A549 (cell line): Measurements from ENCODE around the gene CNOT1. TPM values are rescaled to one million over a fixed set of nuclear protein-coding genes. Genes with fewer than 3 reads are reported as not detected.

ENCODE experiments used
- ATAC-seq, 2 experiments: fragments of 200-7000 bp in 1 of 2; fragments of >200 bp in 1 of 2; cut with Nextera tagmentation in 1 of 2; cut with Tn5 transposase in 1 of 2; 3 replicates each; pipeline versions ENCODE4 v1.8.0 to v1.9.1; 2018 to 2020; ENCODE audit warnings: mild to moderate bottlenecking in 1 of 2, moderate library complexity in 1 of 2
- CTCF ChIA-PET: fragments of 300-600 bp; sonication (Branson Sonifier 250); formaldehyde crosslinking; extraction: SDS; loops from one replicate; lab custom pipeline; 2021; ENCODE audit warnings: antibody characterized with exemption, inconsistent platforms; lab: Yijun Ruan, JAX
- POLR2A ChIA-PET: fragments of 350-600 bp; formaldehyde crosslinking; extraction: SDS; loops from one replicate; lab custom pipeline; 2021; ENCODE audit warnings: antibody characterized with exemption, inconsistent platforms; lab: Yijun Ruan, JAX
- DNase-seq, 2 experiments: peaks; one replicate each; pipeline versions ENCODE4 v3.0.0 to v3.0.0-alpha.2; 2011 to 2016; ENCODE audit warnings: low read depth in 1 of 2, low spot score in 1 of 2
- FAIRE-seq: peaks from 2 replicates; lab custom pipeline; 2011; peaks lifted over from hg19 to GRCh38; lab: Jason Lieb, UNC
- H3K27ac ChIP-seq, 2 experiments: fragments of >200 bp; sonication (Bioruptor Twin); formaldehyde crosslinking; 3 replicates each; pipeline ENCODE4 v1.5.1; 2016 to 2017
- H3K4me1 ChIP-seq: fragments of >200 bp; sonication (Bioruptor Twin); formaldehyde crosslinking; 3 replicates; pipeline ENCODE4 v1.6.1; 2016
- H3K4me2 ChIP-seq: fragments of >200 bp; sonication (Bioruptor Twin); formaldehyde crosslinking; 3 replicates; pipeline ENCODE4 v1.6.1; 2016
- H3K4me3 ChIP-seq: fragments of >200 bp; sonication (Bioruptor Twin); formaldehyde crosslinking; 3 replicates; pipeline ENCODE4 v1.5.1; 2016
- H3K9me3 ChIP-seq: fragments of >200 bp; sonication (Bioruptor Twin); formaldehyde crosslinking; 3 replicates; pipeline ENCODE4 v1.6.1; 2016
- BCL3 ChIP-seq: fragments of >200 bp; sonication (Bioruptor Twin); formaldehyde crosslinking; IDR thresholded peaks from 3 replicates; pipeline ENCODE4 v1.6.1; 2016
- BHLHE40 ChIP-seq: IDR thresholded peaks from 2 replicates; pipeline ENCODE4 v1.6.1; 2012; ENCODE audit warnings: low read depth, low read length, inconsistent platforms
- CBX8 ChIP-seq: fragments of 200-600 bp; sonication (generic); IDR thresholded peaks from 2 replicates; pipeline ENCODE4 v1.6.1; 2016
- CHD2 ChIP-seq: fragments of 150-350 bp; IDR thresholded peaks from 2 replicates; pipeline ENCODE4 v1.6.1; 2014; ENCODE audit warnings: low read length; ENCODE audit not compliant: partially characterized antibody
- CHD4 ChIP-seq: fragments of 200-600 bp; sonication (generic); IDR thresholded peaks from 2 replicates; pipeline ENCODE4 v1.6.1; 2016; ENCODE audit warnings: antibody characterized with exemption, mild to moderate bottlenecking, borderline replicate concordance
- EP300 ChIP-seq, 2 experiments: fragments of >200 bp; sonication (Bioruptor Twin); formaldehyde crosslinking; IDR thresholded peaks; 2 replicates in 1 of 2; 3 replicates in 1 of 2; pipeline ENCODE4 v1.6.1; 2016 to 2017
- ESRRA ChIP-seq: fragments of 150-350 bp; IDR thresholded peaks from 2 replicates; pipeline ENCODE4 v1.6.1; 2014; ENCODE audit warnings: mild to moderate bottlenecking, low read length, borderline replicate concordance
- FOSL2 ChIP-seq, 2 experiments: fragments of 450-650 bp in 1 of 2; fragments of >200 bp in 1 of 2; sonication (Bioruptor Twin) in 1 of 2; formaldehyde crosslinking; IDR thresholded peaks; 2 replicates each; pipeline versions ENCODE4 v1.5.0 to v1.6.1; 2016 to 2020; ENCODE audit warnings: mild to moderate bottlenecking in 1 of 2, moderate library complexity in 1 of 2
- HEYL ChIP-seq: fragments of 250-450 bp; sonication (Bioruptor Pico); IDR thresholded peaks from 2 replicates; pipeline ENCODE4 v1.8.0; 2021; ENCODE audit warnings: mild to moderate bottlenecking, moderate library complexity
- HOXA7 ChIP-seq: fragments of 250-450 bp; sonication (Bioruptor Pico); IDR thresholded peaks from 2 replicates; pipeline ENCODE4 v1.5.0; 2020; ENCODE audit warnings: mild to moderate bottlenecking, moderate library complexity
- HOXB13 ChIP-seq: fragments of 250-450 bp; sonication (Bioruptor Pico); IDR thresholded peaks from 2 replicates; pipeline ENCODE4 v1.5.0; 2020; ENCODE audit warnings: low read depth, mild to moderate bottlenecking, moderate library complexity
- HOXB5 ChIP-seq: fragments of 250-450 bp; sonication (Bioruptor Pico); IDR thresholded peaks from 2 replicates; pipeline ENCODE4 v1.5.0; 2020; ENCODE audit warnings: mild to moderate bottlenecking, moderate library complexity
- JUN ChIP-seq, 2 experiments: fragments of >200 bp; sonication (Bioruptor Twin); formaldehyde crosslinking; IDR thresholded peaks; 2 replicates in 1 of 2; 3 replicates in 1 of 2; pipeline ENCODE4 v1.6.1; 2016 to 2017
- KDM5A ChIP-seq: fragments of 200-600 bp; sonication (generic); IDR thresholded peaks from 2 replicates; pipeline ENCODE4 v1.6.1; 2016; ENCODE audit warnings: antibody characterized with exemption, mild to moderate bottlenecking
- MAX ChIP-seq: IDR thresholded peaks from 2 replicates; pipeline ENCODE4 v1.6.1; 2012
- MYC ChIP-seq: IDR thresholded peaks from 2 replicates; pipeline ENCODE4 v1.6.1; 2012; ENCODE audit warnings: mild to moderate bottlenecking, inconsistent platforms, low read length, improper control_type of control experiment, borderline replicate concordance
- NFE2L2 ChIP-seq: fragments of 150-350 bp; conservative IDR thresholded peaks from 2 replicates; pipeline ENCODE4 v1.6.1; 2014; ENCODE audit warnings: low read length
- NR3C1 ChIP-seq: fragments of >200 bp; sonication (Bioruptor Twin); formaldehyde crosslinking; IDR thresholded peaks from 3 replicates; pipeline ENCODE4 v1.6.1; 2017
- PBX3 ChIP-seq: IDR thresholded peaks from 2 replicates; pipeline ENCODE4 v1.6.1; 2012
- PHF8 ChIP-seq: fragments of 200-600 bp; sonication (generic); IDR thresholded peaks from 2 replicates; pipeline ENCODE4 v1.6.1; 2016; ENCODE audit warnings: low read depth, mild to moderate bottlenecking, antibody characterized with exemption, moderate library complexity, borderline replicate concordance
- POLR2A ChIP-seq: IDR thresholded peaks from 2 replicates; pipeline ENCODE4 v1.6.1; 2012; ENCODE audit warnings: mild to moderate bottlenecking, low read length
- RARB ChIP-seq: fragments of 250-450 bp; sonication (Bioruptor Pico); IDR thresholded peaks from 2 replicates; pipeline ENCODE4 v1.8.0; 2021; ENCODE audit warnings: mild to moderate bottlenecking, moderate library complexity
- RNF2 ChIP-seq: fragments of 200-600 bp; sonication (generic); IDR thresholded peaks from 2 replicates; pipeline ENCODE4 v1.6.1; 2016; ENCODE audit warnings: low read depth, mild to moderate bottlenecking, antibody characterized with exemption, moderate library complexity, borderline replicate concordance
- SMC3 ChIP-seq: fragments of >200 bp; sonication (Bioruptor Twin); formaldehyde crosslinking; IDR thresholded peaks from 3 replicates; pipeline ENCODE4 v1.6.1; 2018; ENCODE audit warnings: inconsistent platforms
- TP53 ChIP-seq: fragments of 250-450 bp; sonication (Bioruptor Pico); IDR thresholded peaks from 2 replicates; pipeline ENCODE4 v1.5.0; 2021; ENCODE audit warnings: mild to moderate bottlenecking, moderate library complexity
- ZC3H11A ChIP-seq: fragments of 450-650 bp; IDR thresholded peaks from 2 replicates; pipeline ENCODE4 v1.6.1; 2014; ENCODE audit warnings: antibody characterized with exemption, mild to moderate bottlenecking
- ZNF302 ChIP-seq: fragments of 250-450 bp; sonication (Bioruptor Pico); IDR thresholded peaks from 2 replicates; pipeline ENCODE4 v1.9.0; 2021; ENCODE audit warnings: inconsistent platforms, mild to moderate bottlenecking, moderate library complexity
- ZSCAN20 ChIP-seq: fragments of 250-450 bp; sonication (Bioruptor Pico); IDR thresholded peaks from 2 replicates; pipeline ENCODE4 v1.8.0; 2022; ENCODE audit warnings: mild to moderate bottlenecking, moderate library complexity
- WGBS: methylation state at CpG from one replicate; pipeline ENCODE4 v1.1.6; 2017; ENCODE audit errors: missing lambda C conversion rate; 5-methylcytosine and 5-hydroxymethylcytosine counted together
- polyA plus RNA-seq, 4 experiments: library from polyadenylated mRNA; depleted of rRNA in 3 of 4; stranded (reverse); fragments of >200 nt; fragmentation: RNase III in 1 of 4; extraction: RNeasy Plus Mini Kit Qiagen cat#74134 plus additional on column Dnase treatment in 1 of 4; gene quantifications; 2 replicates in 3 of 4; 3 replicates in 1 of 4; pipeline ENCODE4 v1.2.3, GENCODE V29; 2011 to 2017
- TF ChIP-seq, protein P1 (sequence below): fragments of >200 bp; sonication (Bioruptor Twin); formaldehyde crosslinking; IDR thresholded peaks from 2 replicates; pipeline ENCODE4 v1.6.1; 2016
- TF ChIP-seq, protein P2 (sequence below): fragments of 450-650 bp; IDR thresholded peaks from 2 replicates; pipeline ENCODE4 v1.6.1; 2014; ENCODE audit warnings: antibody characterized with exemption
- TF ChIP-seq, protein P3 (sequence below): fragments of 200-600 bp; sonication (generic); IDR thresholded peaks from 2 replicates; pipeline ENCODE4 v1.6.1; 2016; ENCODE audit warnings: antibody characterized with exemption, mild to moderate bottlenecking, moderate library complexity

CNOT1 gene
- polyA plus RNA-seq, 2 of the 4 experiments (the other 2 are of a cell fraction): 119 to 226 TPM

DNA sequence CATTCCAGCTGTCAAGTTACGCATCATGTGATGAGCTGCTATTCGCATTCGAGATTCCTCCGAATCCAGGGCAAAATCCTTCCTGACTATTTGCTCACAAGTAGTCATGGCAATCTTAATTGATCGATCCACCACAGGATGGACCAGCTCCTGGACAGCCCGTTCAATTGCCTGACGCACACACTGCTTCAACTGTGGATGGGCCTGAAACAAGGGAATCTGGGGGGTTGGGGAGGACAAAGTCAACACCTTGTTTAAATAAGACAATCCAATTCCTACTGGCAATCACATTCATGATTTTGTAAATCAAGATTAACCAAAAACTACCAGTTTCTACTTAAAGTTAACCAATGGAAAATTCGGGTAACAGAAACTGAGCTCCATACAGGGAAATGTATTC, 85.9 kb downstream of the CNOT1 start:
- H3K4me3 ChIP-seq: no peak overlapping the region
- DNase-seq: no peak
- no peak for TF ChIP-seq MAX
- TF ChIP-seq, protein P1, sequence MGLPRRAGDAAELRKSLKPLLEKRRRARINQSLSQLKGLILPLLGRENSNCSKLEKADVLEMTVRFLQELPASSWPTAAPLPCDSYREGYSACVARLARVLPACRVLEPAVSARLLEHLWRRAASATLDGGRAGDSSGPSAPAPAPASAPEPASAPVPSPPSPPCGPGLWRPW: no peak
- TF ChIP-seq TP53 (CRISPR knock-in tag): no peak
- no peak for TF ChIP-seq KDM5A
- no peak for TF ChIP-seq BHLHE40
- TF ChIP-seq BCL3: no peak
- TF ChIP-seq, protein P2, sequence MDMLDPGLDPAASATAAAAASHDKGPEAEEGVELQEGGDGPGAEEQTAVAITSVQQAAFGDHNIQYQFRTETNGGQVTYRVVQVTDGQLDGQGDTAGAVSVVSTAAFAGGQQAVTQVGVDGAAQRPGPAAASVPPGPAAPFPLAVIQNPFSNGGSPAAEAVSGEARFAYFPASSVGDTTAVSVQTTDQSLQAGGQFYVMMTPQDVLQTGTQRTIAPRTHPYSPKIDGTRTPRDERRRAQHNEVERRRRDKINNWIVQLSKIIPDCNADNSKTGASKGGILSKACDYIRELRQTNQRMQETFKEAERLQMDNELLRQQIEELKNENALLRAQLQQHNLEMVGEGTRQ: no peak
- TF ChIP-seq RARB: no peak
- no peak for TF ChIP-seq ZSCAN20 (CRISPR knock-in tag)
- TF ChIP-seq RNF2: no peak
- TF ChIP-seq FOSL2 (IDR thresholded peaks at IDR 0.05): no peak
- no peak for TF ChIP-seq FOSL2 (CRISPR knock-in tag; IDR thresholded peaks at IDR 0.05)
- TF ChIP-seq HOXB5: no peak
- no peak for TF ChIP-seq ESRRA
- TF ChIP-seq ZNF302: no peak
- no peak for TF ChIP-seq MYC
- no peak for TF ChIP-seq PBX3
- no peak for TF ChIP-seq HEYL (CRISPR knock-in tag)
- no peak for TF ChIP-seq HOXB13 (CRISPR knock-in tag)
- no peak for TF ChIP-seq NFE2L2
- TF ChIP-seq CHD4: no peak
- no peak for ATAC-seq
- ChIA-PET CTCF (interaction anchor here (1.2 to 3.6 kb wide), 3 partner anchors 9 to 117 kb away, joined by 4 to 10 read pairs (median 6); no protein-coding TSS in a partner anchor), POLR2A (interaction anchor here (0.6 kb wide), 1 partner anchor 37 kb away, joined by 3 read pairs; no protein-coding TSS in a partner anchor)
- H3K27ac ChIP-seq: no peak overlapping the region
- no peak for FAIRE-seq
- no peaks in the 10 kb centered on the region for H3K4me1 ChIP-seq
- WGBS: 89% methylated on average over 8 of the region's 8 CpGs
- no peak overlapping the region for H3K4me2 ChIP-seq
- no peaks in the 10 kb centered on the region for H3K9me3 ChIP-seq

DNA sequence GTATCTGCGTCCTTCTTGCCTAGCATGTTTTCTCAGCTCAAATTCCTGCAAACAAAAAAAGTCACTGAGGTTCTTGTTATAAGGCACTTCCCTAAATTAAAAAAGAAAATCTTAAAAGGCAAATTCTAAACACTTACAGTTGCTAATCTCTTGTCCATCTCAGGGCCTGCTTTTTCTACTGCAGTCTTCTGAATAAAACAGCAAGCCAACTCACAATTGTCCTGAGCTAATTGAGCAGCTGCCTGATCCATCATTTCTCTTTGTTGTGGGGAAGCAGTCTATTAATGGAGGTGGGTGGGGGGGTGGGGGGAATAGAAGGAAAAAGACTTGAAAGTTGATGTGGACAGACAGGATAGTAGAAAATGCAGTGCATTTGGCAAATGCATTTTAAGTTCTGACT, 87.3 kb downstream of the CNOT1 start:
- CTCF ChIA-PET: interaction anchor here (0.6 to 1.5 kb wide), 6 partner anchors 22 to 1446 kb away, joined by 3 to 4 read pairs (median 3); no protein-coding TSS in a partner anchor
- DNase-seq (no peak), ATAC-seq (no peak), FAIRE-seq (no peak)
- TF ChIP-seq NFE2L2 (no peak), HEYL (CRISPR knock-in tag) (no peak), EP300 (IDR thresholded peaks at IDR 0.05) (no peak), CHD2 (no peak), RNF2 (no peak), JUN (IDR thresholded peaks at IDR 0.05) (no peak), SMC3 (no peak), KDM5A (no peak), RARB (no peak), FOSL2 (IDR thresholded peaks at IDR 0.05) (no peak), FOSL2 (CRISPR knock-in tag; IDR thresholded peaks at IDR 0.05) (no peak), HOXA7 (CRISPR knock-in tag) (no peak), PHF8 (no peak), NR3C1 (no peak), CBX8 (no peak), ZSCAN20 (CRISPR knock-in tag) (no peak), ZC3H11A (no peak), POLR2A (no peak)
- TF ChIP-seq, protein P3, sequence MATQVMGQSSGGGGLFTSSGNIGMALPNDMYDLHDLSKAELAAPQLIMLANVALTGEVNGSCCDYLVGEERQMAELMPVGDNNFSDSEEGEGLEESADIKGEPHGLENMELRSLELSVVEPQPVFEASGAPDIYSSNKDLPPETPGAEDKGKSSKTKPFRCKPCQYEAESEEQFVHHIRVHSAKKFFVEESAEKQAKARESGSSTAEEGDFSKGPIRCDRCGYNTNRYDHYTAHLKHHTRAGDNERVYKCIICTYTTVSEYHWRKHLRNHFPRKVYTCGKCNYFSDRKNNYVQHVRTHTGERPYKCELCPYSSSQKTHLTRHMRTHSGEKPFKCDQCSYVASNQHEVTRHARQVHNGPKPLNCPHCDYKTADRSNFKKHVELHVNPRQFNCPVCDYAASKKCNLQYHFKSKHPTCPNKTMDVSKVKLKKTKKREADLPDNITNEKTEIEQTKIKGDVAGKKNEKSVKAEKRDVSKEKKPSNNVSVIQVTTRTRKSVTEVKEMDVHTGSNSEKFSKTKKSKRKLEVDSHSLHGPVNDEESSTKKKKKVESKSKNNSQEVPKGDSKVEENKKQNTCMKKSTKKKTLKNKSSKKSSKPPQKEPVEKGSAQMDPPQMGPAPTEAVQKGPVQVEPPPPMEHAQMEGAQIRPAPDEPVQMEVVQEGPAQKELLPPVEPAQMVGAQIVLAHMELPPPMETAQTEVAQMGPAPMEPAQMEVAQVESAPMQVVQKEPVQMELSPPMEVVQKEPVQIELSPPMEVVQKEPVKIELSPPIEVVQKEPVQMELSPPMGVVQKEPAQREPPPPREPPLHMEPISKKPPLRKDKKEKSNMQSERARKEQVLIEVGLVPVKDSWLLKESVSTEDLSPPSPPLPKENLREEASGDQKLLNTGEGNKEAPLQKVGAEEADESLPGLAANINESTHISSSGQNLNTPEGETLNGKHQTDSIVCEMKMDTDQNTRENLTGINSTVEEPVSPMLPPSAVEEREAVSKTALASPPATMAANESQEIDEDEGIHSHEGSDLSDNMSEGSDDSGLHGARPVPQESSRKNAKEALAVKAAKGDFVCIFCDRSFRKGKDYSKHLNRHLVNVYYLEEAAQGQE: no peak
- TF ChIP-seq, protein P2: no peak
- H3K4me1 ChIP-seq: no peaks in the 10 kb centered on the region
- no peak overlapping the region for H3K4me2 ChIP-seq
- no peak overlapping the region for H3K27ac ChIP-seq
- WGBS: 98% methylated on average over 1 of the region's 1 CpG
- POLR2A ChIA-PET: interaction anchor here (0.6 kb wide), 1 partner anchor 1664 kb away, joined by 3 read pairs; no protein-coding TSS in a partner anchor
- H3K4me3 ChIP-seq: no peak overlapping the region
- H3K9me3 ChIP-seq: no peaks in the 10 kb centered on the region
